Transverse colon (tissue), 4 donors: ENCODE data around the gene MUC4. TPM values are rescaled to one million over a fixed set of nuclear protein-coding genes. Genes with fewer than 3 reads are reported as not detected.

ENCODE experiments used
- DNase-seq: peaks from one replicate; pipeline ENCODE4 v3.0.0-alpha.2; 2019
- H3K27ac ChIP-seq, 4 donors: fragments of 200-600 bp; sonication (generic); 2 replicates each; pipeline ENCODE4 v1.5.1; 2016 to 2018; ENCODE audit warnings: inconsistent platforms in 4 of 4
- H3K27me3 ChIP-seq: fragments of 200-600 bp; sonication (generic); 2 replicates; pipeline ENCODE4 v1.5.1; 2017; ENCODE audit warnings: inconsistent platforms
- H3K36me3 ChIP-seq, 4 donors: fragments of 200-600 bp; sonication (generic); 2 replicates each; pipeline ENCODE4 v1.5.1; 2017 to 2019; ENCODE audit warnings: inconsistent platforms in 4 of 4
- H3K4me1 ChIP-seq, 4 donors: fragments of 200-600 bp; sonication (generic); 2 replicates each; pipeline ENCODE4 v1.5.1; 2017 to 2020; ENCODE audit warnings: inconsistent platforms in 4 of 4
- H3K4me3 ChIP-seq, 4 donors: fragments of 200-600 bp; sonication (generic); 1 replicate in 1 of 4; 2 replicates in 3 of 4; pipeline versions ENCODE4 v1.5.1 to v1.6.1; 2017 to 2019; ENCODE audit warnings: inconsistent platforms in 4 of 4
- H3K9me3 ChIP-seq, 2 donors: fragments of 200-600 bp; sonication (generic); 2 replicates each; pipeline ENCODE4 v1.5.1; 2017 to 2019; ENCODE audit warnings: inconsistent platforms in 2 of 2
- EP300 ChIP-seq: sonication (generic); formaldehyde crosslinking; IDR thresholded peaks from one replicate; pipeline ENCODE4 v1.6.1; 2017; ENCODE audit warnings: antibody characterized with exemption, low read depth
- POLR2A ChIP-seq: fragments of 450-650 bp; IDR thresholded peaks from one replicate; pipeline ENCODE4 v1.6.1; 2016; ENCODE audit warnings: antibody characterized with exemption, mild to moderate bottlenecking, moderate library complexity
- POLR2AphosphoS5 ChIP-seq, 3 donors: sonication (generic); formaldehyde crosslinking; IDR thresholded peaks; one replicate each; pipeline ENCODE4 v1.6.1; 2016; ENCODE audit warnings: antibody characterized with exemption in 3 of 3
- WGBS, 2 donors: methylation state at CpG; one replicate each; pipeline ENCODE4 v1.1.5; 2018; ENCODE audit warnings: low coverage in 1 of 2; 5-methylcytosine and 5-hydroxymethylcytosine counted together
- in situ Hi-C, 4 donors: fragments of 200-750 bp; cut with MboI; loops; one replicate each; pipeline versions ENCODE4 v1.15.0 to v1.15.1; 2017; ENCODE audit warnings: low sequenced_read_pairs in 3 of 4, low pct_ligation_motif_present in 1 of 4, low pct_unique_long_range_greater_than_20kb in 1 of 4
- intact Hi-C: fragments of 100-400 bp; cut with DNase I; formaldehyde crosslinking; loops from one replicate; pipeline ENCODE4 v1.15.1; 2023; ENCODE audit warnings: low total_unique reads
- total RNA-seq, 4 donors: library from RNA; depleted of rRNA; stranded (reverse); fragments of >200 nt; gene quantifications; one replicate each; pipeline ENCODE4 v1.1.0, GENCODE V29; 2016
- TF ChIP-seq, protein P1 (sequence below), 5 experiments: fragments of 200-600 bp in 3 of 5; fragments of 450-650 bp in 2 of 5; sonication (generic) in 3 of 5; IDR thresholded peaks; 1 replicate in 2 of 5; 2 replicates in 3 of 5; pipeline ENCODE4 v1.5.1; 2016 to 2017; ENCODE audit warnings: antibody characterized with exemption in 5 of 5, inconsistent platforms in 3 of 5, mild to moderate bottlenecking in 2 of 5, moderate library complexity in 1 of 5

Gene MUC4
- total RNA-seq, 4 donors from 2014 or later, result 111 to 354 (median 170) TPM

- H3K36me3 ChIP-seq, result no peaks in the 10 kb centered on the region
- no peaks in the 10 kb centered on the region for H3K27me3 ChIP-seq
- intact Hi-C loops (no loop called here), in situ Hi-C loops (no loop called here)
- no peaks in the 10 kb centered on the region for H3K9me3 ChIP-seq
- 89% methylated on average over 6 of the region's 6 CpGs for WGBS, 2 donors
- H3K27ac ChIP-seq, result no peak overlapping the region
- TF ChIP-seq, protein P1, sequence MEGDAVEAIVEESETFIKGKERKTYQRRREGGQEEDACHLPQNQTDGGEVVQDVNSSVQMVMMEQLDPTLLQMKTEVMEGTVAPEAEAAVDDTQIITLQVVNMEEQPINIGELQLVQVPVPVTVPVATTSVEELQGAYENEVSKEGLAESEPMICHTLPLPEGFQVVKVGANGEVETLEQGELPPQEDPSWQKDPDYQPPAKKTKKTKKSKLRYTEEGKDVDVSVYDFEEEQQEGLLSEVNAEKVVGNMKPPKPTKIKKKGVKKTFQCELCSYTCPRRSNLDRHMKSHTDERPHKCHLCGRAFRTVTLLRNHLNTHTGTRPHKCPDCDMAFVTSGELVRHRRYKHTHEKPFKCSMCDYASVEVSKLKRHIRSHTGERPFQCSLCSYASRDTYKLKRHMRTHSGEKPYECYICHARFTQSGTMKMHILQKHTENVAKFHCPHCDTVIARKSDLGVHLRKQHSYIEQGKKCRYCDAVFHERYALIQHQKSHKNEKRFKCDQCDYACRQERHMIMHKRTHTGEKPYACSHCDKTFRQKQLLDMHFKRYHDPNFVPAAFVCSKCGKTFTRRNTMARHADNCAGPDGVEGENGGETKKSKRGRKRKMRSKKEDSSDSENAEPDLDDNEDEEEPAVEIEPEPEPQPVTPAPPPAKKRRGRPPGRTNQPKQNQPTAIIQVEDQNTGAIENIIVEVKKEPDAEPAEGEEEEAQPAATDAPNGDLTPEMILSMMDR (IDR thresholded peaks at IDR 0.05), result no peak
- TF ChIP-seq POLR2AphosphoS5 (IDR thresholded peaks at IDR 0.05), result no peak
- TF ChIP-seq POLR2A, result no peak
- peaks cover 0 to 21% (median 12%) of the 10 kb centered on the region in 4 donors for H3K4me1 ChIP-seq
- H3K4me3 ChIP-seq, result no peak overlapping the region
- no peak for DNase-seq
Observed at GRCh38 chr3:195845483-195845882, 33.8 kb upstream of the MUC4 start.

GRCh38 chr3:195844671-195845218 lies 33.0 kb upstream of the MUC4 start:
- Histone ChIP-seq H3K9me3 (no peaks in the 10 kb centered on the region), H3K36me3 (no peaks in the 10 kb centered on the region), H3K4me3 (no peak overlapping the region), H3K27me3 (no peaks in the 10 kb centered on the region), H3K27ac (no peak overlapping the region), H3K4me1 (peaks cover 0 to 19% (median 12%) of the 10 kb centered on the region in 4 donors)
- in situ Hi-C loops, result no loop called here
- DNase-seq, result no peak
- 86% methylated on average over 7 of the region's 7 CpGs for WGBS, 2 donors
- TF ChIP-seq POLR2A (no peak), EP300 (no peak), POLR2AphosphoS5 (IDR thresholded peaks at IDR 0.05) (no peak)
- TF ChIP-seq, protein P1 (IDR thresholded peaks at IDR 0.05), result no peak
- intact Hi-C loops, result no loop called here

DNA sequence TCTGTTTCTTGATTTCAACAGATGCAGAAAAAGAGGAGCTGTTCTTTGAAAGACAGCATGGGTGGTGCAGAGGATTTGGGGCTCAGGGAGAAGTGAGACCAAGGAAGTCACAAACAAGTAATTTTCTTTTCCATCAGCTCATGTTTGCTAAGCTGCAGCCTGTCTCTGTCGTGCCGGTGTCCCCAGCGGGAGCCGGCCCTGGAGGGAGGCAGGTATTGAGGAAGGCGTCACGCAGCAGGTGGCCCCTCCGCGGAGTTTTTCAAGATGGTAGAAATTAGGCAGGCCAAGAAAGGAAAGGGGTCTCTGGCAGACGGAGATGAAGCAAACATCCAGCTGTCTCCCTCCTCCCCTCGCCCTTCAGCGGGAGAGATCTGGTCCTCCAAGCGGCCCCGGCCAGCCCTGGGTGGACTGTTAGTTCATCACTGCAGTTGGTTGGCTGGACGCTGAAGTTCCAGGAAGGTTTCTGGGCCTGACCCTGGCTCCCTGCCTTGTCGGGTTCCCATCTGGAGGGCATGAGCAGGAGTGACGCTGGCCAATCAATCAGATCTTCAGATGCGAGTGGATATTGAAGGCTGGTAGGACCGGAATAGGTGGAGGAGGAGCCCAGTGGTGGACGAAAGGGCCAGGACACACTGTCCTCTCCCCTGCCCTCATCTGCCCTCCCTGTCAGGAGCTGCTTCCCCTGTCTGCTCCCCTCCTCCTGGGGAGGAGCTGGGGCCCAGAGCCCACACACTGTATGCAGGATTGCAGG lies 27.7 kb upstream of the MUC4 start:
- WGBS, 2 donors, result 79% methylated on average over 19 of the region's 19 CpGs; no CpG with 5 or more reads in 1 of the 2 donors
- intact Hi-C loops, result no loop called here
- H3K9me3 ChIP-seq, result no peaks in the 10 kb centered on the region
- H3K4me3 ChIP-seq, result no peak overlapping the region
- H3K27me3 ChIP-seq, result no peaks in the 10 kb centered on the region
- no peak overlapping the region for H3K27ac ChIP-seq
- DNase-seq, result no peak
- TF ChIP-seq POLR2A (no peak), POLR2AphosphoS5 (IDR thresholded peaks at IDR 0.05) (no peak), EP300 (no peak)
- TF ChIP-seq, protein P1 (IDR thresholded peaks at IDR 0.05), result no peak
- in situ Hi-C loops, result no loop called here
- H3K36me3 ChIP-seq, result no peaks in the 10 kb centered on the region
- H3K4me1 ChIP-seq, result peaks cover 0 to 4% (median 2%) of the 10 kb centered on the region in 4 donors

DNA sequence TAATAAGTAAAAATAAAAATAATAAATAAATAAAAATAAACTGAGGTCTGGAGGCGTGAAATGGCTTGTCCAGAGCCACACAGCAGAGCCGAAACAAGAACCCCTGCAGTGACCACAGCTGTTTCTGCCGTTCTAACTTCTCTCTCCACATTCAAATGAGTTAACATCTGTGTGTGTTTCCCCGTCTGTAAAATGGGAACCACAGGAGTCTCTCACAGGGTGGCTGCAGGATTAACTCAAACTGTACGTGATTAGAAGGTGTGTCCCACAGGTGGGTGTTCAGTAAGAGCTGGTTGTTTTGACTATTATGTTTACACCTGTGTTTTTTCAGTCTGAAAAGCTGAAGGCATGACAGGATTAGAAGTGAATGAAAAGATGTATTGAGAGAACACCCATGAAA lies 27.0 kb upstream of the MUC4 start:
- intact Hi-C loops, result no loop called here
- Histone ChIP-seq H3K36me3 (no peaks in the 10 kb centered on the region), H3K4me3 (no peak overlapping the region), H3K9me3 (no peaks in the 10 kb centered on the region), H3K4me1 (peaks cover 0 to 4% (median 2%) of the 10 kb centered on the region in 4 donors), H3K27ac (no peak overlapping the region), H3K27me3 (no peaks in the 10 kb centered on the region)
- WGBS, 2 donors, result 70 to 84% methylated on average over 5 of the region's 5 CpGs
- no peak for DNase-seq
- TF ChIP-seq POLR2AphosphoS5 (IDR thresholded peaks at IDR 0.05), result no peak
- TF ChIP-seq EP300, result no peak
- TF ChIP-seq, protein P1 (IDR thresholded peaks at IDR 0.05), result no peak
- TF ChIP-seq POLR2A, result no peak
- in situ Hi-C loops, result no loop called here
